GM12864 (cell line): ENCODE results near the gene CTIF.

Source experiments
- DNase-seq: peaks from one replicate; pipeline ENCODE4 v3.0.0-alpha.2; 2011; ENCODE audit warnings: low read depth
- H3K4me3 ChIP-seq: 2 replicates; pipeline ENCODE4 v1.5.1; 2011; ENCODE audit warnings: mild to moderate bottlenecking, low read depth, low read length, control low read depth
- TF ChIP-seq, protein P1 (sequence below): IDR thresholded peaks from 2 replicates; pipeline ENCODE4 v1.5.1; 2011; ENCODE audit warnings: low read depth, mild to moderate bottlenecking, moderate library complexity, low read length, control low read depth, inconsistent platforms; ENCODE audit errors: missing control alignments

CTIF gene

DNA sequence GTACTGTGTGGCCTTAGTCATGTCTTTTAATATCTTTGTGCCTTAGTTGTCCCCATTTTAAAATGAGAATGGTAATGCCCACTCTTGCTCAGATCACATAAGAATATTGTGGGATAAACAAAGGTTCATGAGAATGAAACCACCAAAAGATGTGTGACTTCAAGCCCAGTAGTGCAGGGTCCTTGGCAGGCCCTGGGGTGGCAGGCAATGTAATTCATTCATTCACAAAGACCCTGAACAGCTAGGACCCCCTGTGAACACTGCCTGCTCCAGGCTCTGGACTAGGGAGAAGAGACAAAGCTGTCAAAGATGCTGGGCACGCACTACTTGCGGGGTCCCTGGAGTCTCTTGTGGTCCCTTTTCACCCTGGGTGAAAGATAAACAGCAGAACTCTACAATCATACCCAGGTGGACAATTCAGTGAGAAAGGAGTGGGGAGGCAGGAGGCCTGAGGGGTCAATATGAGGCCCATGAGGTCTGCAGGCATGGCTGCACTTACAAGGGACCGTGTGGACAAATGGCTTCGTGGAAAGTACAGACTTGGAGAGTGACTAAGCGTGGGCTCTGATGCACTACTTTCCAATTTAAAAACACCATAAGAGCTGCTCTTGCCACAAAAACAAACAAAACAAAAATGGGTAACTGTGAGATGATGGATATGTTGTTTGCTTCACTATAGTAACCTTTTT lies 275.8 kb downstream of the CTIF start:
- no peak for DNase-seq
- H3K4me3 ChIP-seq = no peak overlapping the region
- TF ChIP-seq, protein P1, sequence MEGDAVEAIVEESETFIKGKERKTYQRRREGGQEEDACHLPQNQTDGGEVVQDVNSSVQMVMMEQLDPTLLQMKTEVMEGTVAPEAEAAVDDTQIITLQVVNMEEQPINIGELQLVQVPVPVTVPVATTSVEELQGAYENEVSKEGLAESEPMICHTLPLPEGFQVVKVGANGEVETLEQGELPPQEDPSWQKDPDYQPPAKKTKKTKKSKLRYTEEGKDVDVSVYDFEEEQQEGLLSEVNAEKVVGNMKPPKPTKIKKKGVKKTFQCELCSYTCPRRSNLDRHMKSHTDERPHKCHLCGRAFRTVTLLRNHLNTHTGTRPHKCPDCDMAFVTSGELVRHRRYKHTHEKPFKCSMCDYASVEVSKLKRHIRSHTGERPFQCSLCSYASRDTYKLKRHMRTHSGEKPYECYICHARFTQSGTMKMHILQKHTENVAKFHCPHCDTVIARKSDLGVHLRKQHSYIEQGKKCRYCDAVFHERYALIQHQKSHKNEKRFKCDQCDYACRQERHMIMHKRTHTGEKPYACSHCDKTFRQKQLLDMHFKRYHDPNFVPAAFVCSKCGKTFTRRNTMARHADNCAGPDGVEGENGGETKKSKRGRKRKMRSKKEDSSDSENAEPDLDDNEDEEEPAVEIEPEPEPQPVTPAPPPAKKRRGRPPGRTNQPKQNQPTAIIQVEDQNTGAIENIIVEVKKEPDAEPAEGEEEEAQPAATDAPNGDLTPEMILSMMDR = no peak

DNA sequence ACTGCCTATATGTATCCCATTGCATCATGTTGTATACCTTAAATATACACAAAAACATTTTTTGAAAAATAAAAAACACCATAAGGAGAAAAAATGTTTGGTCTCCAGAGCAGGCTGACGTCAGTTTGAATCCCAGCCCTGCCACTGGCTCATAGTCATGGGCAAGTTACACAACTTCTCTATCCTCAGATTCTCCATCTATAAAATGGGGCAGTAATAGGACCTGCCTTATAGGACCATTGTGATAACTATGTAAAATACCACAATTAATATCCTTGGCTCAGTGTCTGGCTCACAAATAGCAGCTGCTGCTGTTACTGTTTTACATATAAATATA lies 276.3 kb downstream of the CTIF start:
- TF ChIP-seq, protein P1 = no peak
- no peak for DNase-seq
- no peak overlapping the region for H3K4me3 ChIP-seq

DNA sequence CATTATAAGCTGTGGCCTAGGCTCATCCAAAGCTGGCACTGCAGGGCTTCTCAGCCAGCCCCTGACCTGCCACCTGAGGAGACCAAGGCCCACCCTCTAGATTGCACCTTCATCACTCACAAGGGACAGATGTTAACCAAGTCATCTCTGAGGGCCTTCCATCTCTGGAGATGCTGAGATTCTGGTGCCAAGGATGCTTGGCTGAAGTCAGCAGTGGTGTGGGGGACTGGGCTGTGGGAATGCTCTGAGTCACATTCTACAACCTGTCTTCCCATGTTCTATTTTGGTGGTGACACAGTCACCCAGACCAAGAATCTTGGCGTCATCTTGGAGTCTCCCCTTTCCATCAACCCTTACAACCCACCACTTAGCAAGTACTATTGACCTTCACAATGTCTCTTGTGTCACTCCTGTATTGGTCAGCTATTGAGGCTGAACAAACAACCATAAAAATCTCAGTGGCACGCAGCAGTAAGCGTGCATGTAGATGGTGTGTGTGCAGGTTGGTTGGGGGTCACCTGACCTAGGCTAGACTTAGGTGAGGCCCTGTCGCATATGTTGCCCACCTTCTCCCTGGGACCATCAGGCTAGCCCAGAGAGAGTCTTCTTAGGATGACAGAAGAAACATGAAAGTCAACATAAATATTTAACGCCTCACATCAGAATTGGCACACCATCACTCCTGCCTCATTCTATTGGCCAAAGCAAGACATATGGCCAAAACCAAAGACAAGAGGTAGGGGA lies 276.9 kb downstream of the CTIF start:
- TF ChIP-seq, protein P1 = no peak
- H3K4me3 ChIP-seq = no peak overlapping the region
- DNase-seq = no peak

DNA sequence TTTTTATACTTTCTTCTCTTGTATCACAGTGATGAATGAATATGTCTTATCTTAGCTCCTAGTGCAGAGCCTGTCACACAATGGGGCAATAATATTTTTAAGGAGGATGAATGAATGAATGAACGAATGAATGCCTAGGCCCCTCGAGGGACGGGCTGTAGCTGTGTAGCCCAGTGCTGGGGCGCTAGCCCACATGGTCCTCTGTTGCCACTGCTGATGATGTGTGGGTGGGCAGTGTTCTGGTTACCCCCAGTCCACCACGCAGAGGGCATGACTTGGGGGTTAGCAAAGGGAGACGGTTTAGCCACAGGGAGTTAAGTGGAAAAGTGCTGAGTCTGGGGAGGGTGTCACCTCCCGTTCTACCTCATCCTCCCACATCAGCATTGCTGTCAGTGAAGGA lies 277.7 kb downstream of the CTIF start:
- DNase-seq = no peak
- TF ChIP-seq, protein P1 = no peak
- H3K4me3 ChIP-seq = no peak overlapping the region

DNA sequence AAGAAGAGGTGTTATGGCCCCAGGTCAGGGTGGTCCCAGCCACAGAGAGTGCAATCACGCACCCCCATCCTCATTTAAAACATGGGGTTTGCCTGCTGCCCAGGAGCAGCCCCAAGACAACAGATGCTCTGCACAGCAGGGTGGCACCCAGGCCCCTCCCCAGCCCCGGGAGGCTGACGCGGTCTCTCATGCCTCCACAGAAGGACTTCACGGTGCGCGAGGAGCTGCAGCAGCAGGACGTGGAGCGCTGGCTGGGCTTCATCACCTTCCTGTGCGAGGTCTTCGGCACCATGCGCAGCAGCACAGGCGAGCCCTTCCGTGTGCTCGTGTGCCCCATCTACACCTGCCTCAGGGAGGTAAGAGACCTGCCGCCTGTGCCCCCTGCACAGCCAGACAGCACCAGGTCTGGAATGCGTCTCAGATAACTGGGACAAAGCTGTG lies 278.2 kb downstream of the CTIF start:
- DNase-seq = no peak
- TF ChIP-seq, protein P1 = no peak
- no peak overlapping the region for H3K4me3 ChIP-seq

DNA sequence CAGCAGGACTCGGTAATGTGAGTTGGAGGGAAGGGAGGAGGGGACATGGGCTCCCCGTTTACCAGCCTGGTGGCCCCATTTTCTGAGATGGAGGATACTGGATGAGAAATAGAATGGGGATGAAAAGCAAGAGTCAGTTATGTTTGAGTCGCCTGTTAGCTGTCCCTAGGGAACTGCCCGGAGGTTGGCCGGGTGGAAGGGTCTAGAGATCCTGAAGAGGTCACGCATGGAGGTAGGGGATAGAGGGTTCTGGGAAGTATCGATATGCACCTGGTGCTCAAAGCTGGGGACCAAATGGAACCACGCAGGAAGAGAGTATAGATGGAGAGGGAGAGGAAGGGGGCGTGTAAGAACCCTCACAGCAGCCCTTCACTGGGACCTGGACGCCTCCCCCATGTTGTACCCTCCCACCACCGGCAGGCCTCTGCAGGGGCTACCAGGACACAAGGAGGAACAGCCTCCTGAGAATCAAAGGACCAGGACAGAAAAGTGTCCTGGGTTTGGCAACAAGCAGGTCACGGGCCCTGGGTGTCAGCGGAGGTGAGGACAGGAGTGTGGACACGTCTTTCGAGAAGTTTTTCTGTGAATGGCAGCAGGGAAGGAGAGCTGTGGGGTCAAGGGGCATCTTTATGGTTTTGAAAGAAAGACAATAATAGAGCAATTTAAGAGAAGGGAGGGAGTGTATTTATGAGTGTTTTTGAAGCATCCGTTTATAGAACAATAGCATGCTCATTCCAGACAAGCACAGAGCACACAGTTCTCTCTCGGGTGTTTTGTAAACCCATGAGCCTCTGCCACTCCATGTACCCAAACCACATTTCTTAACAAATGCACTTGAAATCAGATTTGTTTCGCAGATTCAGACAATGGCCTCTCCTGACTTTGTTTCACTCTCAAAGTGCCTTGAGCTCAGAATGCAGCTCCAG lies 279.8 kb downstream of the CTIF start:
- no peak overlapping the region for H3K4me3 ChIP-seq
- TF ChIP-seq, protein P1 = no peak
- no peak for DNase-seq
